ENCODE measurements around the gene TMUB2. TPM values are rescaled to one million over a fixed set of nuclear protein-coding genes. Genes with fewer than 3 reads are reported as not detected.

The TMUB2 gene
- total RNA-seq, 6 donors from 2014 or later: 28.5 to 46.1 (median 34.9) TPM

DNA sequence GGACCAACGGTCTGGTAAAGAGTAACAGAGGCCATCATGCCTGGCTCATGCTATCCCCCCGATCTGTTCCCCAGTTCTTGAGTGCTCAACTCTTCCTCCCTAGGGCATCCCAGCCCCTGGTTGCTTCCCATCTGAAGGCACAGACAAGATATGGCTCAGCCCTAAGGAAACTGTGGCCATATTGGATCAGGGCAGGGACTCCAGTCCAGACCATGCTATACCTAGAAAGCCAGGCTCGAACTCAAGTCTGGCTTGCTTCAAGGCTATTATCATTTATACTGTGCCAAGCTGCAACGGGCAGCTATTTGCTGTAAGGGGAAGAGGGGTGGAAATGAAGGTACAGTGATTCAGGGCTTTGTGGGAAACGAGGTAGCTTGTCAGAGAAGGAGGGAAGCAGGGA is 29.9 kb downstream of the TMUB2 start:
- no peaks in the 10 kb centered on the region for H3K9me3 ChIP-seq
- H3K27ac ChIP-seq: peak overlapping the region in 2 of 4 donors; percentile 98 to 99

DNA sequence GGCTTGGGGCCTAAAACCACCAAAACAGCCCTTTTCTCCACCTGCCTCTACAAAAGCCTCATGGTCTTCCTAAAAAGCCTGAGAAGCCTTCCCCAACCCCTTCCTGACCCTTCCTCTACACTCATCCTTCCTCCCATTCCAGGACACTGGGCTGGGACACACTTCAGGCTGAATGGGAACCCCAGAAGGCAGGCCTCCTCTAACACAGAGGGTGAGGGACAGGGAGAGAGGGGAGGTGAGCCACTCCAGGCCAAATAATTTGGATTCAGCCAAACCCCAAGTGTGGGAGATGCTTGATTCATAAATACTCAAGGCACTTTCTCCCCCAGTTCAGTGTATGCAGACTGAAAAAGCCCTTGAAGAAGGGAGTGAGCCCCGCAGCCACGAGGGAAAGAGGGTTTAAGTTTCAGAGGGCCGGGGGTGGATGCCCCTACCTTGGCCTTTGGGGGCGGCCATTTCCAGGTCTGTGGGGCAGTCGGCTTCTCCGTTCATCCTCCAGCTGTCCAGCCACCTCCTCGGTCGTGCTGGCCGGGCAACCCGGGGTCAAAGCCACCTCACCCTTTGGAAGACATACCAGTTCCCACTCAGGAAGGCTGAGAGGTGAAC is 31.1 kb downstream of the TMUB2 start:
- Histone ChIP-seq H3K27me3 (no peaks in the 10 kb centered on the region), H3K4me1 (peaks cover 18 to 34% (median 26%) of the 10 kb centered on the region in 4 donors), H3K4me3 (peak overlapping the region; percentile 50 to 96 (median 85)), H3K27ac (peak overlapping the region; percentile 94 to 99 (median 98)), H3K36me3 (peaks cover 21 to 43% (median 35%) of the 10 kb centered on the region in 4 donors), H3K9me3 (no peaks in the 10 kb centered on the region)
- no peak for ATAC-seq (ENCODE audit: low FRiP score in 2 of 2)
- WGBS, 2 donors: 0 to 6% methylated on average over 4 to 10 of the region's 10 CpGs
- TF ChIP-seq POLR2AphosphoS5 (IDR thresholded peaks at IDR 0.05) (no peak), EP300 (IDR thresholded peaks at IDR 0.05) (no peak), POLR2A (IDR thresholded peaks at IDR 0.05) (no peak)
- TF ChIP-seq, protein P1, sequence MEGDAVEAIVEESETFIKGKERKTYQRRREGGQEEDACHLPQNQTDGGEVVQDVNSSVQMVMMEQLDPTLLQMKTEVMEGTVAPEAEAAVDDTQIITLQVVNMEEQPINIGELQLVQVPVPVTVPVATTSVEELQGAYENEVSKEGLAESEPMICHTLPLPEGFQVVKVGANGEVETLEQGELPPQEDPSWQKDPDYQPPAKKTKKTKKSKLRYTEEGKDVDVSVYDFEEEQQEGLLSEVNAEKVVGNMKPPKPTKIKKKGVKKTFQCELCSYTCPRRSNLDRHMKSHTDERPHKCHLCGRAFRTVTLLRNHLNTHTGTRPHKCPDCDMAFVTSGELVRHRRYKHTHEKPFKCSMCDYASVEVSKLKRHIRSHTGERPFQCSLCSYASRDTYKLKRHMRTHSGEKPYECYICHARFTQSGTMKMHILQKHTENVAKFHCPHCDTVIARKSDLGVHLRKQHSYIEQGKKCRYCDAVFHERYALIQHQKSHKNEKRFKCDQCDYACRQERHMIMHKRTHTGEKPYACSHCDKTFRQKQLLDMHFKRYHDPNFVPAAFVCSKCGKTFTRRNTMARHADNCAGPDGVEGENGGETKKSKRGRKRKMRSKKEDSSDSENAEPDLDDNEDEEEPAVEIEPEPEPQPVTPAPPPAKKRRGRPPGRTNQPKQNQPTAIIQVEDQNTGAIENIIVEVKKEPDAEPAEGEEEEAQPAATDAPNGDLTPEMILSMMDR (IDR thresholded peaks at IDR 0.05): no peak
- no peak for DNase-seq

More for the DNA sequence above, 29.9 kb downstream of the TMUB2 start:
- H3K27me3 ChIP-seq: no peaks in the 10 kb centered on the region
- no peak for TF ChIP-seq POLR2A (IDR thresholded peaks at IDR 0.05)
- no peak for TF ChIP-seq EP300 (IDR thresholded peaks at IDR 0.05)
- TF ChIP-seq, protein P1 (IDR thresholded peaks at IDR 0.05): no peak
- no peak for TF ChIP-seq POLR2AphosphoS5 (IDR thresholded peaks at IDR 0.05)
- H3K36me3 ChIP-seq: peaks cover 21 to 49% (median 37%) of the 10 kb centered on the region in 4 donors
- H3K4me3 ChIP-seq: no peak overlapping the region
- DNase-seq (no peak), ATAC-seq (ENCODE audit: low FRiP score in 2 of 2) (no peak)
- WGBS, 2 donors: 77 to 85% methylated on average over 5 of the region's 5 CpGs
- peaks cover 11 to 26% (median 18%) of the 10 kb centered on the region in 4 donors for H3K4me1 ChIP-seq

DNA sequence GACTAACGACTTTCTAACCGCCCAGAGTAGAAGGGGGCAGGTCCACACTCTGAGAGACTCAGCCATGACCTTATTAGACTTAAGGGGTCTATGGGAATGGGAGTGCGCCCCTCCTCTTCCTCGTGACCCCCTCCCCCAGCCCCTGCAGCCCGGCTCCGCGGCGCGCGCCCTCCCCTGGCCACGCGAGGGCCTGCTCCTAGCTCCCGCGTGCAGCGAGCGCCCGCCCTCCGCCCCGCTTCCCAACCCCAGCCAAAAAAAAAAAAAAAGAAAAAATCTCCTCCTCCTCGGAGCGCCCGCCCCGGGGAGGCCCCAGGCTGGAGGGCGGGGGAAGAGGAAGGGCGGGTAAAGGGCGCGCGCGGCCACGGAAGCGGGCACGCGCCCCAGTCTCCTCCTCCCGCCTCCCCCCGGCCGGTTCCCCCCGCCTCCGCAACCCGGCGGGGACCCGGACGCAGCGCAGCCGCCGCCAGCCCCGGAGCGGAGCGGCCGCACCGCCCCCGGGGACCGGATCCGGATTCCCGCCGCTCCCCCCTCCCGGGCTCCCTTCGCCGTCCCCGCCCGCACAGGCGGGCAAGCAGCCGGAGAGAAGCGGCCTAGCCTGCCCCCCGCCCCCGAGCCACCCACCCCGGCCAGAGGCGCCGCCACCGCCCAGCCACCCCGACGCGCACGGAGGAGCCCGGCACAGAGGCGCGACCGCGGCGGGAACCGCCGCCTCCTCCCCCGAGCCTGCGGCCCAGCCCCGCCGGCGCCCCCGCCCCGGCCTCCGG is 31.8 kb downstream of the TMUB2 start:
- ATAC-seq (ENCODE audit: low FRiP score in 2 of 2): peak; percentile 83 to 85
- peak; percentile 91 to 97 for DNase-seq
- H3K9me3 ChIP-seq: no peaks in the 10 kb centered on the region
- H3K36me3 ChIP-seq: peaks cover 21 to 36% (median 32%) of the 10 kb centered on the region in 4 donors
- TF ChIP-seq EP300 (IDR thresholded peaks at IDR 0.05): no peak
- TF ChIP-seq, protein P1 (IDR thresholded peaks at IDR 0.05): peak in 5 of 6 experiments; percentile 47 to 66 (median 58)
- peak; percentile 70 to 76 for TF ChIP-seq POLR2AphosphoS5 (IDR thresholded peaks at IDR 0.05)
- peak in 2 of 4 donors; percentile 5 to 66 for TF ChIP-seq POLR2A (IDR thresholded peaks at IDR 0.05)
- H3K4me3 ChIP-seq: peak overlapping the region; percentile 64 to 96 (median 85)
- H3K27me3 ChIP-seq: no peaks in the 10 kb centered on the region
- peaks cover 21 to 37% (median 31%) of the 10 kb centered on the region in 4 donors for H3K4me1 ChIP-seq
- 0 to 1% methylated on average over 1 to 15 of the region's 89 CpGs for WGBS, 2 donors
- H3K27ac ChIP-seq: peak overlapping the region; percentile 94 to 99 (median 98)

DNA sequence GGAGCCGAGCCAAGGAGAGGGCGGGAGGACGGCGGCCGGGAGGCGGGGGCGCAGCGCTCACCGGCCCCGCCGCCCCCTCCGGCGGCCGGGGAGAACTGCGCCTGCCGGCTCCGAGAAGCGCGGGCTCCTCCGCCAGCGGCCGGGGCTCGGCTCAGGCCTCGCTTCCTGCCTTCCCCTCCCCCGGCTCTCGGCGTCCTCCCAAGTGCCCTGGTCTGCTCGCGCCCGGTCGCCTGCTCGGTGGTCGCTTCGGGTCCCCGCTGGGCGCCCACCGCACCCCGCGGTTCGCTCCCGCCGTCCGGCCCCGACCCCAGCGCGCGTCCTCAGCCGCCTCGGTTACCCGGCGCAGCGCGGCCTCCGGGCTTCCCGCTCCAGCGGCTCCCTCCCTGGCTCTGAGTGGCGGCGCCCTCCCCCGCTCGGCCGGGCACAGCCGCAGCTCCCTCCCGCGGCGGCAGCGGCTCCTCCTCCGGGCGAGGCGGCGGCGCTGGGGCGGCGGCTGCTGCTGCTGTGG is 32.4 kb downstream of the TMUB2 start:
- peaks cover 20 to 31% (median 28%) of the 10 kb centered on the region in 4 donors for H3K36me3 ChIP-seq
- H3K27ac ChIP-seq: peak overlapping the region; percentile 94 to 99 (median 98)
- WGBS, 2 donors: 0 to 1% methylated on average over 10 to 18 of the region's 73 CpGs
- H3K4me1 ChIP-seq: peaks cover 21 to 37% (median 32%) of the 10 kb centered on the region in 4 donors
- H3K9me3 ChIP-seq: no peaks in the 10 kb centered on the region
- DNase-seq: peak; percentile 63 to 95
- peak; percentile 58 to 71 for ATAC-seq (ENCODE audit: low FRiP score in 2 of 2)
- peak overlapping the region; percentile 75 to 96 (median 90) for H3K4me3 ChIP-seq
- TF ChIP-seq, protein P1 (IDR thresholded peaks at IDR 0.05): peak; percentile 45 to 95 (median 84)
- no peak for TF ChIP-seq EP300 (IDR thresholded peaks at IDR 0.05)
- peak in 2 of 4 donors; percentile 58 to 65 for TF ChIP-seq POLR2A (IDR thresholded peaks at IDR 0.05)
- TF ChIP-seq POLR2AphosphoS5 (IDR thresholded peaks at IDR 0.05): peak in 1 of 2 donors; percentile 10
- no peaks in the 10 kb centered on the region for H3K27me3 ChIP-seq

Measured in upper lobe of left lung (tissue), 6 donors.